NCI-H1092 treated with DMSO at 0.1 percent for 48 hours (cell line): ENCODE results near the gene SLC49A3.
A peak's percentile ranks its signal among the peaks of the same experiment; 100 is the strongest.
"Not testable (repeated sequence)": the region's sequence is repeated elsewhere in the genome, so short reads cannot be mapped to it uniquely, and the experiment has no call there.

Experiments
- DNase-seq: peaks from one replicate; lab custom pipeline; 2025; lab: John Stamatoyannopoulos, UW

SLC49A3 gene

GRCh38 chr4:653080-653821, 35.7 kb downstream of the SLC49A3 start:
- no peak for DNase-seq

DNA sequence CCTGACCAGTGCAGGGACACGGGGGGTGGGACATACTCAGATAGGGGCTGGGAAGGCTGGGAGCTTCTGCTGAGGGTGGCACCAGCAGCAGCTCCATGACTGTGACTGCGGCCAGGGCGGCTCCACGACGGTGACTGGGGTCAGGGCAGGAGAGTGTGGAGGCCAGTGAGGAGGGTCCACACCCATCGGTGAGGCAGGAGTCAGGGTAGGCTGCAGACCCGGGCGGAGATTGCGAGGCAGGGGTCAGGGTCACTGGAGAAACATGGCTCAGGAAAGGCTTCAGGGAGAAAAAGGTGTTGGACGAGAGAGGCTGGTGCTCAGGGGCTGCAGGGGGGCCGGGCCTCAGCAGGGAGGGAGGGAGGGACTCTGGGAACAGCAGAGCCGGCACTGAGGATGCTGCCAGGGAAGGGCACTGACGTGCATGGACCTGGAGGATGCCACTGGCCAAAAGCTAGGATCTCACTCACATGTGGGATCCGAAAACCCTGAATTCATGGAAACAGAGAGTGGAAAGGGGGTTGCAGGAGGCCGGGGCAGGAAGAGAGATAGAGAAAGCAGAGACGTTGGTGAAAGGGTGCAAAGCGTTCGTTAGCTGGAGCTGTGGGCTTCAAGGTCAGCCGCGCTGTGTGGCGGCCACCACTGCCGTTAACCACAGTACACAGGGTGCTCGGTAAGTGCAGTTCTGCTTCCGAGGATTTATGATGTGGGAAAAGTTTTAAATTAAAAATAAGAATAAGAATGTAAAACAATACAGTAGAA, 36.9 kb downstream of the SLC49A3 start:
- no peak for DNase-seq

GRCh38 chr4:650951-651883, 37.7 kb downstream of the SLC49A3 start:
- DNase-seq: peak; percentile 44

DNA sequence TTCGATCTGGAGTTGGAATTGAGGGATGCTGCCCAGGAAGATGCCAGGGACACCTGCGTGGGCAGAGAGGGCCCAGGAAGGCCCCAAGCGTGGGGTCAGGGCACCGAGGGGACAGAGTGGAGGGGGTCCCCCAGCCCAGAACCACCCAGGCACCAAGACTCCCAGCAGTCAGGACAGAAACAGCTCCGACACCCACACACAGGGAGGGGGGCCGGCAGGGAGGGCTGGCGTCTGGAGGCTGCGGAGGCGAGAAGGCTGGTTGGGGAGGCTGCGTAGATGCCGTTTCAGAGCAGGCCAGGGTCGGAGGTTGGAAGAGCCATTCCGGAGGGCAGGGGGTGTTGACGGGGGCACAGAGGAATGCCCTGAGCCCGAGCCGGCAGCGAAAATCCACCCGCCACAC, 38.5 kb downstream of the SLC49A3 start:
- DNase-seq: no peak

GRCh38 chr4:649751-650310, 39.1 kb downstream of the SLC49A3 start:
- DNase-seq: no peak

DNA sequence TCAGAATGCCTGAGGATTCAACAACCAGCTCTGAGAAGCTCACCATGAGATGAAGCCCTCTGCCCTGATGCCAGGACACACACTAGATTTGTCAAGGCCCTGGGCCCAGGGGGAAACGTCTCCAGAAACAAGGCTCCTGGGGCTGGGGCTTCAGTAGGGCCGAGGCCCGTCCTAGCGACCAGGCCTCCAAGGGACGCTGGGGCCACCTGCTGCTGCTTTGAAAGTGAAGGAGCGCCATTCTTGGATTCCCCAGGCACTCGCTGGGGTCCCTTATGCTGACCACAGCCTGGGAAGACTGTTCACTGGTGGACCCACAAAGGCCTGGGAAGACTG, 39.7 kb downstream of the SLC49A3 start:
- no peak for DNase-seq

DNA sequence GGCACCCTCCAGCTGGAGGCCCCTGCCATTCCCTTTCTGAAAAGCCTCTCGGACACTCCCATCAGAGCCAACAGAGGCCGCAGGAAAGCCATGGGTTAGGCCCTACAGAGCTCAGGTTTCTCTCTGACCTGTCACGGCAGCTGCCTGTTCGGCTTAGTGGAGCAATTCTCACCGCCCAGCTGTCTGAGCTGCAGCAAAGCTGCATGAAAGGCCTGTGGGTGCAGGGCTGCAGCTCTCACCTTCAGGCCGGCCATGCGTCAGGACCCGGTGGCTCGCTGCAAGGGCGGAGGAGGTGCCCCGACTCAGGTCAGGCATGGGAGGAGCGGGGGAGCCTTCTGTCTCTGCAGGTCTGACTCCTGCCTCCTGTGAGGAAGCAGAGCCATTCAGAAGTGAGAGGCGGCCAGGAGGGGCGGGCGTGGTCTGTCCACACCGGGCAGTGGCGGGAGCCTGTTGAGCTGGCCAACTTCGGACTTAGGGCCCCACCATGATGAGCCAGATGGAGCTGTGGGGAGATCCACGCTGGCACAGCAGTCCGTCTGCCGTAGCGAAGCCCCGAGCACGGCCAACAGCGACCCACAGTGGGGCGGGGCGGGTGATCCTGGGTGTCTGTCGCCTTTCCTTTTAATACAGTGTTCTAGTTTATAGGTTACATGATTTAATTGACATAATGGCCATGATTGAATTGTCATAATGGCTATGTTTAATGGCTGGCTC, 40.2 kb downstream of the SLC49A3 start:
- no peak for DNase-seq

DNA sequence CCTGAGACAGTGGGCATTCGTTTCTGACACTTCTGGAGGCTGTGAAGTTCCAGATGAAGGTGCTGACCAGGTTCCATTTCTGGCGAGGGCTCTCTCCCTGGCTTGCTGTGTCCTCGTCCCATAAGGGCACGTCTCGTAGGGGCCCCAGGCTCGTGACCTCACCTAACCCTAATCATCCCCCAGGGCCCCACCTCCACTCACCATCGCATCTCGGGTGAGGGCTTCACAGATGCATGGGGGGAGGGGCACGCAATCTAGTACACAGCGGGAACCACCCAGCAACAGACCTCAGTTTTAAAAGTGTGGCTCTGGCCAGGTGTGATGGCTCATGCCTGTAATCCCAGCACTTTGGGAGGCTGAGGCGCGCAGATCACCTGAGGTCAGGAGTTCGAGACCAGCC, 41.5 kb downstream of the SLC49A3 start:
- no peak for DNase-seq

GRCh38 chr4:646460-646859, 42.5 kb downstream of the SLC49A3 start:
- no peak for DNase-seq

DNA sequence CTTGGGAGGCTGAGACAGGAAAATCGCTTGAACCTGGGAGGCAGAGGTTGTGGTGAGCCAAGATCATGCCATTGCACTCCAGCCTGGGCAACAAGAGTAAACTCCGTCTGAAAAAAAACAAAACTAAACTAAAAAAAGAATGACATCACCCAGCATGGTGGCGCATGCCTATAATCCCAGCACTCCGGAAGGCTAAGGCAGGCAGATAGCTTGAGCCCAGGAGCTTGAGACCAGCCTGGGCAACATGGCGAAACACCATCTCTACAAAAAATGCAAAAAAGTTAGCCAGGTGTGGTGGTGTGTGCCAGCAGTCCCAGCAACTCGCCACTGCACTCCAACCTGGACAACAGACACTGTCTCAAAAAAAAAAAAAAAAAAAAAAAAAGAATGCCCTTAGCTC, 46.6 kb downstream of the SLC49A3 start:
- not testable (repeated sequence) for DNase-seq

- DNase-seq: no peak
Measured at GRCh38 chr4:637536-638280, 51.2 kb downstream of the SLC49A3 start.

DNA sequence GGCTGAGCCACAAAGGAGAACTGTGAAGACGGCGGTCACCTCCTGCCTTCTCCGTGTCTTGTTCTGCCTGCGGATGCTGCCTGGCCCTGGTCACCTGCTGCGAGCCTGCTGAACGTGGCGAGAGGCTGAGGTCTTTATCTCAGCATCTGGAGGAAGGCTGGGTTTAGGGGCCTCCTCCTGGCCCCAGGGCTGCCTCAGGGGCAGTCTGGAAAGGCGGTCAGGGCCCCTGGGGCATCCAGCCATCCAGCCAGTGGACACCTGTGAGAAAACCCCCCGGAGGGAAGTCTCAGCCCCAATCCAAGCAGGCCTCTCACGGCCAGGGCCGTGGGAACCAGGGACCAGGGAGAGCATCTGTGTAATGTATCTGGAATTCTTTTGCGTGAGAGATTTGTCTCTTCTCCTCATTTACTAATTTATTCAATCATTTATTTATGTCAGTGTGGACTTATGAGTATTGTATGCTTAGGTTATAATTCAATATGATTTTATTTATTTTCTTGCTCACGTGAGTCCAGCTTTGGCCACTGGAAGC, 52.3 kb downstream of the SLC49A3 start:
- DNase-seq: no peak

DNA sequence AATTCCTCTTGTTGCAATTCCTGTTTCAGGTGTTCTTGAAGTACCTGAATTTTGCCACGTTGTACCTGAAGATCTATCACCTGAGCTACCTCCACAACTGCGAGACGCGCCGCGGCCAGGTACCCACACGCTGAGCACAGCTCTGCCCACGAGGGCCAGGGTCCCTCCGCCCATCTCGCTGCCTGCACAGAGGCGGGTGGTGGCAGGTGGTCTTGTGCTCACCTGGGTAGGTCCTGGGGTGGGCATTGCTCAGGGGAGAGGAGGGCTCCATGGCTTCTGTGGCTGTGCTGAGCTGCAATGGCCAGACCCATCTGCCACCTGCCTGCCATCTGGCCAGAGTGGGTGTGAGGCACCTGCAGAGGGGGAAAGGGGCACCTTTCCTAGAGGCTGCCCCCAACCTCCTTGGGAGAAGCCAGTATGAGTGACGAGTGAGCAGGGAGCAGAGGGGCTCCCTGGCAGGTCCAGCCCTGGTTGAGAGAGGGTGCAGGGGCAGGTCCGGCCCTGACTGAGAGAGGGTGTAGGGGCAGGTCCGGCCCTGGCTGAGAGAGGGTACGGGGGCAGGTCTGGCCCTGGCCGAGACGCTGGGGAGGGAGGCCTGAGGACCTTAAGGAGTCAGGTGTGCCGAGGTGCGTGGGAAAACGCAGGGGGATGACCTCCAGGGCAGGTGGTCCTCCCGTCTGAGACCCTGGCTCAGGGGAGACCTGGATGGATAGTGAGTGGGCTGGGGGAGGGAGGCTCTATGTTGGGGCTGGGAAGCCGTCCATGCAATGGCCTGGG, 52.9 kb downstream of the SLC49A3 start:
- no peak for DNase-seq

- DNase-seq: not testable (repeated sequence)
Measured at GRCh38 chr4:635066-635835, 53.7 kb downstream of the SLC49A3 start.

- DNase-seq: no peak
Measured at GRCh38 chr4:634599-634985, 54.4 kb downstream of the SLC49A3 start.

DNA sequence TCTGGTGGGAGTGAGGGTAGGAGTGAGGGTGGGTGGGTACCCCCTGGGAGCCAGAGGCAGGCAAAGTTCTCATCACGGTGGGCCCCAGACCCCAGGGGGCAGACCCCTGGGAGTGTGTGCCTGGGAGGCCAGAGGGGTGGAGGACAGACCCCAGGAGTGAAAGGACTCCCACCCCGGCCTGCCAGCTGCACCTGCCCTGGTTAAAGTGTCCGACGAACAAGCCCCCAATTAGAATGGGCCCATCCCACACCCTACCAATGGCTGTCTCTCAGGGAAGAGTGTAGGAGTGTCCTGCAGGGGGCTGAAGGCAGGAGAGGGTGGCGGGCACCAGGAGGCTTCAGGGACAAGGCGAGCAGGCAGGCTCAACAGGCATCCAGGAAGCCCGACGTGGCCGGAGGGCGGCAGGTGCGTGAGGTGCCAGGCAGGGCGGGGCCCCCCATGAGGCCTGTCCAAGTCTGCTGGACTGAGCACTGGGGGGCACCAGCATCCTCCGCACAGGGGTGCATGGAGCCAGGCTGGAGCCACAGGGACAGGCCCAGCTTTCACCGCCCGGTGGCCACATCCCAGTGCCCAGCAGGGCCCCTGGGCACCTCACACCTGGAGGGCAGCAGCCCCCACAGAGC, 54.9 kb downstream of the SLC49A3 start:
- DNase-seq: no peak

DNA sequence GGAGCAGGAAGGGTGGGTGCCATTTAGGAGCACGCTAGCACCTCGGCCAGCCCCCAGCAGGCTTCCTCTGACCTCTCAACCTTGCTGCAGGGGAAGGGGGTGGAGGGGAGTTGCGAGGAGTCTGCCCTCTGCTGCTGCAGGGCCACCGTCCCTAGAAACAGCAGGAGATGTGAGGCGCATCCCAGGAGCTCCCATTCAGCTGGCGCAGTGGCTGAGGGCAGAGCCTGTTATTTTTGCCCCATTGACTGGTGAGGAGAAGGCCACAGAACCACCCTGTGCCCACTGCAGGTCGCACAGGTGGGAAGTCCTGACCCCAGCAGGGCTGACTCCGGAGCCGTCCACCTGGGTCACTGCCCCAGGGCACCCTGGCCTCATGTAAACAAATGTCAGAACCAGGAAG, 55.5 kb downstream of the SLC49A3 start:
- no peak for DNase-seq

GRCh38 chr4:632926-633325, 56.0 kb downstream of the SLC49A3 start:
- no peak for DNase-seq
